ES-I3 (cell line): Measurements from ENCODE around the gene KIAA1755.

Experiments
- H3K36me3 ChIP-seq: 2 replicates; pipeline ENCODE4 v1.6.1; 2013; ENCODE audit warnings: mild to moderate bottlenecking, low read length, control low read depth, moderate library complexity; ENCODE audit not compliant: insufficient read depth
- H3K4me1 ChIP-seq: 2 replicates; pipeline ENCODE4 v1.6.1; 2013; ENCODE audit warnings: mild to moderate bottlenecking, control low read depth, low read length; ENCODE audit not compliant: insufficient read depth
- H3K9ac ChIP-seq: 2 replicates; pipeline ENCODE4 v1.6.1; 2013; ENCODE audit warnings: low read depth, mild to moderate bottlenecking, low read length, moderate library complexity
- H3K9me3 ChIP-seq: 2 replicates; pipeline ENCODE4 v1.6.1; 2013; ENCODE audit warnings: mild to moderate bottlenecking, low read length, moderate library complexity; ENCODE audit not compliant: control insufficient read depth, insufficient read depth

Gene KIAA1755

DNA sequence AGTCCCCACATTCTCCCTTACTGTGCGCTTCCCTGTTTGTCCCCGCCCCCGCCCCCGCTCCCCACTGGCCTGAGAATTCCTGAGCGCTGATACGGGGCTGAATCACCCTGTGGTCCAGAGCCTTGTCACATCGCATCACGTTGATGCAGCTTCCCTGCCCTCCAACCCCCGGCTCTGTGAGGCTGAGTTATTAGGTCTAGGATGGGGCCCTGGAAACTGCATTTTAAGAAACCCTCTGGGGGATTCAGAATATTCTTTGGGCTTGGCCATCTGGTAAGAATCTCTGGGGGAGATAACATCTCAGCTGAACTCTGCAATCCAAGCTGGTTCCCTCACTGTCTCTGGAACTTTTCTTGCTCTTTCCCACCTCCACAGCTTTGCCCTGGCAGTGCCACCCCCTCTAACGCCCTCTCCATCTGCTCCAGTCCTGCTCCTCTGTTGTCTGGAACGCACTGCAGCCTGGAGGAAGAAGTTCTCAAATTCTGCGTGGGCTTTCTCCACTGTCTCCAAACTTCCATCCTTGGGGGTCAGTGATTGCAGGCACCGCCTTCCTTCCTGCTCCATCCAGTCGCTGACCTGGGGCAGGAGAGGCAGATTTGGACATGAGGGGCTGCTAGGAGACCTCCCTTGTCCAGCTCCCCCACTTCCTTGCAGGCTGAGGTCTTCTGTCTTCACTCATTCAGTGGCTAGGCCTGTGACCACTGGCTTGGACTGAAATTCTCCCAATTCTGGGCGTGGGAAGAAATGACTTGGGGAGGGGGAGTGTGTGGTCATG, 42.6 kb downstream of the KIAA1755 start:
- Histone ChIP-seq H3K9me3 (no peaks in the 10 kb centered on the region), H3K9ac (no peak overlapping the region), H3K4me1 (peaks cover 10% of the 10 kb centered on the region; the same call in 1 of the 2 replicates), H3K36me3 (no peaks in the 10 kb centered on the region)

DNA sequence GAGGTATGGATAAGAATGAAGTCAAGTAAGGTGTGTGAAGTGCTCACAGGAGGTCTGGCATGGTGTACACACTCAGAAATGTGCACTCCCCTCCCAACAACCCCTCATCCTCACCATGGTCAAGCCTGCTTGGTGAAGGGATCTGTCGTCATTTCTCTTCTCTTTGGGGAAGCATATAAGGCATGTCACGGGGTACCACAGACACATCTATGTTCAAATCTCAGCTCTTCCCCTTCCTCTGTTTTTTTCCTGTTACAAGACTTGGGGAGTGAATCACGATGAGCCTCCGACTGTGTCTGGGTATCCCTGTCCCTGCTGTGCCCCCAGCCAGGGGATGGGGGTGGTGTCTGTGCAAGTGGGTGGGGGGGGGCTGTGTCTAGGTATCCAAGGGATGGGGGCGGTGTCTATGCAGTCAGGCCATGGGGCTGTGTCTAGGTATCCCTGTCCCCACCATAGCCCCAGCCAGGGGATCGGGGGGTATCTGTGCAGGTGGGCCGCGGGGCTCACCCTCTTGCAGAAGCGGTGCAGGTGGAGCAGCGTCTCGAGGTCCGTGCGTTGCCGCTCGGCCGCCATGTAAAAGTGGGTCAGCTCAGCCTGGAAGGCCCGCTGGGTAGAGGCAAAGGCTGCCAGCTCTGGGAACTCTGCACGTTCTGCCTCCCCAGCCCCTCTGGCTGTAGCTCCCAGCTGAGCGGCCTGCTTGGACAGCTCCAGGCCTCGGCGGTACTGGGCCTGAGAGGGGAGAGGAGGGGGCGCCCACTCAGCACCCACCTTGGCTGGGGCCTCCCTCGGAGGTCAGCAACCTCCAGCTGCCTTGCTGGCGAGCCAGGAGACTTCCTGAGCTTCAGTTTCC, 43.6 kb downstream of the KIAA1755 start:
- Histone ChIP-seq H3K36me3 (no peaks in the 10 kb centered on the region), H3K9me3 (no peaks in the 10 kb centered on the region), H3K9ac (no peak overlapping the region)

DNA sequence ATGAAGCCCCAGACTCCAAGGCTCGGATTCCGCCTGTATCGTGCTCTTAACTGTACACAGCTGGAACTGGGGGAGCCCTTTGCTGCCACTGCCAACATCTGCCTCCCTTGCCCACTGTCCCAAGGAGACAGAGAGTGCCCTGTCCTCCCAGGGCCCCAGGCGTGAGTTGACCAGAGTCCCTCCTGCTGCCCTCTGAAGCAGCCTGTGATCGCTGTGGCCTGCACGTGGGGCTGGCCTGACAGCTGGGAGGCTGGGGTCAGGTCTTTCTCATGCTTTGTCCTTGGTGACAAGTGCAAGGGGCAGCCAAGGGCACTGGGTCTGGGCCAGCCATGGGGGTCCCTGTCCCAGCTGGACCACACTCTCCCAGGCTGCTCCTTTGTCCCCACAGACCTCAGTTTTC, 44.3 kb downstream of the KIAA1755 start:
- Histone ChIP-seq H3K9ac (no peak overlapping the region), H3K4me1 (peaks cover 10% of the 10 kb centered on the region; the same call in 1 of the 2 replicates), H3K9me3 (no peaks in the 10 kb centered on the region), H3K36me3 (no peaks in the 10 kb centered on the region)

More for the DNA sequence above, 43.6 kb downstream of the KIAA1755 start:
- H3K4me1 ChIP-seq = peaks cover 10% of the 10 kb centered on the region; the same call in 1 of the 2 replicates

DNA sequence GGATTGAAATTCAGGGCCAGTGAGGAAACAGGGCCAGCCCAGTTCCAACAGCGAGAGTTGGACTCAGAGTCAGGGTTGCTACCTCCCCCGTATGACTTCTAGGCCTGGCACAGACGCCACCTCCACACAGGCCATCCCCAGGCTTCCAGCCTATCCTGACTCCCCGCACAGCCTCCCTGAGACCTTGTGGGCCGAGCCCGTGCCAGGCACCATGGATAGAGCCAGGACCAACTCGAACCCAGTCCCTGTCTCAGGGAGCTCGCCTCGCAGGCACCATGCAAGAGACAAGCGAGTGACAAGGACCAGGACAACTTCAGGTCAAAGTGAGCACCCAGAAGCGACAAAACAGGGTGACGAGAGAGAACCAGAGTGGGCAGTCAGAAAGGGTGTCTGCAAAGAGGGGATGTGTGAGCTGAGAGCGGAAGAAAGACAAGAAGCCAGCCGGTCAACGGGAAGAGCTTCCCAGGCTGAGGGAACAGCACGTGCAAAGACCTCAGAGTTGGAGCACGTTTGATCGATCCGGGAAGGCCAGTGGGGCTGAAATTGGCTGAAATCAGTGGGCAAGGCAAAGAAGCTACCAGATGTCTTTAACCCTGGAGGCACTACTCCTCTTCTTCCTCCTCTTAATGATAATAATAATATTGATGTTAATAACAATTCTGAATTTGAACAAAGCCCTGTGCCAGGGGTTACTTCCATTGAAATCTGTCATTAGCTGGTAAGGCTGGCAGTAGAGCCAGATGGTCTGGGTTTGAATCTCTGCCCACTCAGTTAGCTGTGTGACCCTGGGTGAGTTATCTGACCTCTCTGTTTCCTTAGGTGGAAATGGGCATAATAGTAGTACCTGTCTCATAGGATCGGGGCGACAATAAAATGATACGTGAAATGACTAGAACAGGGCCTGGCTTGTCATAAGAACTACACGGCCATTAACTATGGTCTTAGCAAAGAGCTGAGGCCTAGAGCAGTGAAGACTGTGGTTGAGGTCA, 45.0 kb downstream of the KIAA1755 start:
- Histone ChIP-seq H3K4me1 (peaks cover 10% of the 10 kb centered on the region; the same call in 1 of the 2 replicates), H3K9me3 (no peaks in the 10 kb centered on the region), H3K9ac (no peak overlapping the region), H3K36me3 (no peaks in the 10 kb centered on the region)

DNA sequence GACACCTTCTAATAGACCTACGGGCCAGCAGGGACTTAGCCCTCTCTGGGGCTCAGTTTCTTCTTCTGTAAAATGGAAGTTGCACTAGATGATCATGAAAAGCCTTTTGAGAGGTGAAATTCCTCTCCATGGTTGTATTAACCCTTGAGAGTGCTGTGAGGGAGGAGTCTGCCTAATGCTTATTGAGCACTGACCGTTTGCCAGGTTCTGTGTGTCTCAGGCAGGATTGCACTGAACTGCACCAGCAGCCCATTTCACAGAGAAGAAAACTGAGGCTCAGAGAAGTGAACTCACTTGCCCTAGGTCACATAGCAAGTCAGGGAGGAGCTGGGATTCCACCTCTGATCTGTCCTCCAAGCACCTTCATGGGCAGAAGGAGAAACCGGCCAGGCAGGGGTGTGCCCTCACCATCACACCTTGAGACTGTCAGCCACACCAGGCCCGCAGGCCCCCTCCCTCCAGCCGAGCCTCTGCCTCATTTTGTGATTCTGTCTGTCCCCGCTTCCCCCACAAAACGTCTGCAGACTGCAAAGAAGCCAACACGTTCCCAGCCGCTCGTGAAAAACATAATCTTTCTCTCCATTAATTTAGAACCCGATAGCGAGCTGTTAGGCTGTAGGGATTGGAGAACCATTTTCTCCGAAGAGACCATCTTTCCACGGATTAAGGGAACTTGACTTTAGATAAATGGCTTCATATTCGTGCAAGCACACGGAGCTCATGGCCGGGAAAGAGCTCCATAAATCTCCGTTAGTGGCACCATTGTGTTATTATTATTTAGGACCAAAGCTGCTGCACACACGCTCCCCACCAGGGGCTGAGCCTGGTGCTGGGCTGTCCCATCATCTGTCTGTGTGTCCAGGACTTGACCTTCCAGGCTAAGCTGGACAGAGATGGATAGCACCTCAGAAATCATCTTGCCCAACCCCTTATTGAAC, 46.0 kb downstream of the KIAA1755 start:
- H3K4me1 ChIP-seq = peaks cover 10% of the 10 kb centered on the region; the same call in 1 of the 2 replicates
- no peak overlapping the region for H3K9ac ChIP-seq
- no peaks in the 10 kb centered on the region for H3K36me3 ChIP-seq
- no peaks in the 10 kb centered on the region for H3K9me3 ChIP-seq

DNA sequence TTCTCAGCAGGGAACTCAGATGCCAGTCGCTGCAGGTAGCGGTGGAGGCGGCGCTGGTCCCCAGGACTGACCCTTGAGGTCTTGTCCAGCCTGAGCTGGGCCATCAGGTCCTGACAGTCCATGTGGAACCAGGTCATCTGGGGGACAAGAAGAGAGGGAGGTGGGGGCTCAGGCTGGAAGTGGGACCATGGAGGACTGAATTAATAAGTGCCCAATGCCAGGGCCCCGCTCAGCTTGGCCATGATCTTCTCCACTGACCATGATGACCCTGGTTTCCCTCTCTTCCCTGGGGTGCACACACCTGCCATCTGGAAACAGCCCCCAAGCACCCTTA, 47.0 kb downstream of the KIAA1755 start:
- Histone ChIP-seq H3K36me3 (no peaks in the 10 kb centered on the region), H3K9ac (no peak overlapping the region), H3K4me1 (peaks cover 10% of the 10 kb centered on the region; the same call in 1 of the 2 replicates), H3K9me3 (no peaks in the 10 kb centered on the region)

DNA sequence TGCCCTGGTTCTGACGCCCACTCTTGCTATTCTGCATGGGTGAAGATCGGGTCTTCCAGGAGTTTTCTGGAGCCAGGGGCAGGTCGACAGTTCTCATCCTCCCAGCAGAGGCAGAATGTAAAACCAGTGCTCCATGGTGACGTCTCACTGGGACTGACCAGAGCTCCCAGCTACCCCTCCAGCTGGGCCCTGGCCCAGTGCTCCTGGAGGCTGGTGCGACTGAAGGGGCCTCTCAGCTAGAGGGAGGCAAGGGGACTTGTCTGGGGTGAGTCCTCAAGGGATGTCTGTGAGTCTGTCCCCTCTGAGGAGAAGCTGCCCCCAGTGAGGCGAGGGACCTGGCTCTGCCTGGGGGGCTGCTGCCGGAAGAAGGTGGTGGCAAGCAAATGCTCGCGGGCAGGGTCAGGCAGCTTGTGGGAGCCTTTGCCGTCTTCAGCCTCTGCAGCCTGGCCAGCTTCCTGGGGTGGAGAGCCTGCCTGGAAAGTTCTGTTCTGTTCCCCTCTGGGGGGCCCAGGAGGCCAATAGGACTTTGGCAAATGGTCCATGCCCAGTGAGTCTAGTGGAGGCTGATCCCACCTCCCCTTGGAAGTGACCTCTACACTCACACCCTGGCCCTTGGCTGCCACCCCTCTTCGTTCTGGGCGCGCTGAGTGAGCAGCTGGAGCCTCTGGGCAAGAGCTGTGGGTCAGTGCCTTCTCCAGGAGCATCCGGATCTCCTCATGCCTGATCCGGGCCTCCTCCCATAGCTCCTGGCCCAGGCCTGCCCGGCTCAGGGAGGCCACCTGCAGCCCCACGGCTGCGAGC, 47.5 kb downstream of the KIAA1755 start:
- H3K36me3 ChIP-seq = no peaks in the 10 kb centered on the region
- peaks cover 8% of the 10 kb centered on the region; the same call in 1 of the 2 replicates for H3K4me1 ChIP-seq
- no peaks in the 10 kb centered on the region for H3K9me3 ChIP-seq
- H3K9ac ChIP-seq = no peak overlapping the region

DNA sequence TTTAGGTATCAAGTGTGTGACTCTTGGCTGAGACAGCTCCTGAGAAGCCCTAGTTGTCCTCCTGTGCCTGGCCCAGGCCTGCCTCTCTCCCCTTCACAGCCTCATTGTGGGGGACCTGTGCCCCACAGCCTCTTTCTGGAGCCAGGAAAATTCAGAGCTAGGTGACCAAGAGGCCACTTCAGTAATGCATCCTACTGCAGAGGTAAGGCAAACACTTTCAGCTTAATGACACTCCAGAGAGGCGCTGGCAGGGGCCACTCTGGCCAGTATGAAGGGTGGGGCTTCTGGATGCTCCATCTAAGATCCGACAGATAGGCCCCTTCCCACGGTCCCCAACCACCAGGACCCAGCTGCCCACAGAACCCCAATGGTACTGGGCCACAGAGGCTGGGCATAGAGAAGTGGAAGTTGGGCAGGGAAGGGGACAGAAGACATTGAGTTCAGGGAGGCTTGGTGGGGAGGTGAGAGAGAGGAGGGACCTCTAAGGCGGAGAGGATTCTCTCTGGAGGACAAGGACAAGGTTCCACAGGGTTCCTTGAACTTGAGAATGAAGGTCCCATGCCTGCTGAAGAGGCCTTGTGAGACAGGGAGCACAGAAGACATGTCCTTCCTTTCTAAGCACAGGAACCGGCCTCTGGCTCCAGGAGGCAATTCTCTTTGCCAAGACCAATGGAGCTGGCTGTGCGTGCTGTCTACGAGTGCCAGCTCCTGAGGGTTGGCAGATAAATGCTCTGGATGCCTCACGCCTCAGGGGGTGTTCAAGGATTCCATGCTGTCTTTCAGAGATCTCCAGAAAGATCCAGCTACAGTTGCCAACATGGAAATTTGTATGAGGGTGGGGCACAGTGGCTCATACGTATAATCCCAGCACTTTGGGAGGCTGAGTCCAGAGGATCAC, 49.1 kb downstream of the KIAA1755 start:
- Histone ChIP-seq H3K4me1 (no peaks in the 10 kb centered on the region), H3K36me3 (no peaks in the 10 kb centered on the region), H3K9me3 (no peaks in the 10 kb centered on the region), H3K9ac (no peak overlapping the region)

DNA sequence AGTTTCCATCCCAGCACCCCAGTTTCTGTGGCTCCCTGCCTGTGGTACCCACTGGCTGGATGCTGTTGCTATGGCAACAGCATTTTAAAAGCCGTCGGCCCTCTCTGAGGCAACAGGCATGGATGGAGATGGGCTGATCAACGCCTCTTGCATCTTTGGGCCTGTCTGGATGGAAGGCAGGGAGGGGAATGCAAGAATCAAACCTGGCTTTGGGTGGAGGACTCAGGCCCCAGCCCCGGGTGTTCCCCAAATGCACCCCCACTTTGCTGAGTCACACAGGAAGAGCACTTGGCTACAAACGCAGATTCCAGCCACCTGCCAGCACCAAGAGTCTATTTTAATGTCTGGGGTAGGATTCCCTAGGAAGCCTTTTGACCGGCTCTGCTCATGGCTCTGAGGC, 49.8 kb downstream of the KIAA1755 start:
- Histone ChIP-seq H3K9ac (no peak overlapping the region), H3K36me3 (no peaks in the 10 kb centered on the region), H3K9me3 (no peaks in the 10 kb centered on the region), H3K4me1 (no peaks in the 10 kb centered on the region)

DNA sequence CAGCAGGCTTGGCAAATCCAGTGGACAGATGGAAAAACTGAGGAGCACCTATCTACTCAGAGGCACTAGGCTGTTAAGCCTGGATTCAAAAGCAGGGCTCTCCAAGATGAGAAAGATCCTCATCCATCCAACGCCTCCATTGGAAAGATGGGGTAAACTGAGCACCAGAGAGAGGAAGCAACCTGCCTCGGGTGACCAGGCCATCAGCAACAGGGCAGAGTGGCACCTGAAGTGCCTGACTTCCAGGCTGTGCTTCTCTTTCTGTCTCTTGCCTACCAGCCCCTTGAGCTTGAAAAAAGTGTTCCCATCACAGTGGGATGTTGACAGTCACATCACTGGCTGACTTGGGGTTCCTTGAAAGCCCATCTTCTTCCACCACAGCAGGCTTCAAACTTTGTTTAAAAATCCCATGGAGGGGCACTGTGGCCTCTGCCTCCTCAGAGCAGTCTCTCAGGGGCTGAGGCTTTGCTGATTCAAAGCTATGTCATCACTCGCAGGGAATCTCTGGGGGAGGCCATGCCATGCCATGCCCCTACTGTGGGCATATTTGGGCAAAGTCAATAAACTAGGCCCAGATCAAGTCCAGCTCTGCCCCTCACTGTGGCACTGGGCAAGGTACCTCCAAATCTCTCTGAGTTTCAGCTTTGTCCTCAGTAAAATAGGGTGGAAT, 50.7 kb downstream of the KIAA1755 start:
- Histone ChIP-seq H3K9ac (no peak overlapping the region), H3K9me3 (no peaks in the 10 kb centered on the region), H3K4me1 (no peaks in the 10 kb centered on the region), H3K36me3 (no peaks in the 10 kb centered on the region)

DNA sequence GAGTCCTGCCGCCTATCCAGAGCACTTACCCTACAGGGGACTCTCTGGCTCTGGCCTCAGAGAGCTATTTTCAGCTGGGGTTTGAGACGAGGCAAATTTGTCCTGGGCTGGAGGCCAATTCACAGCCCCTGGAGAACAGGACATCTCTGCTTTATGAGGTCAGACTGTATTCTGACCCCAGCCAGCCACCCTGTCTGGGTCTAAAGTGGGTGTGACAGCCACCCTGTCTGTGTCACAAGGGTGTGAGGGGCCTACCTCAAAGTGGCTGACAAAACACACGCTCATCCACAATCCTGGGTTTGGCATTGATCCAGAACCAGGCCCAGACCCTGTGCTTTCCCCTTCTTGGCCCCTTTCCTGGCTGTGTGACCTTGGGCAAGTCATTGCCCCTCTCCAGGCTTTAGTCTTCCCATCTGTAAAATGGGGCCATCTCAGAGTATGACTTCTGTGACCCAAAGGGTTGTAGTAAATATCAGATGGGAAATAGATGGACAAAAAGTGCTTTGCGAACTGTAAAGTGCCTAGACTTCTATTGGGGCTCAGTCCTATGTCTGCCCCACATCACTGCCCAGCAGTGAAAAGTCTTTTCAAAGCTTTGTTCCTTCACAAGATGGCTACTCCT, 51.4 kb downstream of the KIAA1755 start:
- H3K9ac ChIP-seq = no peak overlapping the region
- no peaks in the 10 kb centered on the region for H3K36me3 ChIP-seq
- H3K9me3 ChIP-seq = no peaks in the 10 kb centered on the region
- no peaks in the 10 kb centered on the region for H3K4me1 ChIP-seq
